WTC11 (cell line): ENCODE data around the gene TROAP. TPM values are rescaled to one million over a fixed set of nuclear protein-coding genes. Genes with fewer than 3 reads are reported as not detected.

ENCODE experiments used
- ATAC-seq: fragments of 200-7000 bp; cut with Tn5 transposase; 2 replicates; pipeline ENCODE4 v1.10.0; 2021; ENCODE audit warnings: mild to moderate bottlenecking, moderate library complexity
- CTCF ChIA-PET: fragments of 300-600 bp; sonication (Branson Sonifier 250); formaldehyde crosslinking; loops from one replicate; lab custom pipeline; 2021; ENCODE audit warnings: antibody characterized with exemption; lab: Charles Lee
- POLR2A ChIA-PET: fragments of 350-600 bp; sonication (Branson Sonifier 250); formaldehyde crosslinking; loops from one replicate; lab custom pipeline; 2021; ENCODE audit warnings: antibody characterized with exemption; lab: Charles Lee
- DNase-seq: peaks from one replicate; pipeline ENCODE4 v3.0.0; 2021; ENCODE audit warnings: low spot score
- H3K27ac Mint-ChIP-seq: 2 replicates; pipeline ENCODE4 v1.8.0; 2021; ENCODE audit warnings: mixed read lengths
- H3K27me3 Mint-ChIP-seq: 2 replicates; pipeline ENCODE4 v1.8.0; 2021; ENCODE audit warnings: low read depth, mild to moderate bottlenecking, moderate library complexity, mixed read lengths
- H3K36me3 Mint-ChIP-seq: 2 replicates; pipeline ENCODE4 v1.8.0; 2021; ENCODE audit warnings: mixed read lengths
- H3K4me1 Mint-ChIP-seq: 2 replicates; pipeline ENCODE4 v1.8.0; 2022; ENCODE audit warnings: mixed read lengths
- H3K4me3 Mint-ChIP-seq: 2 replicates; pipeline ENCODE4 v1.8.0; 2021; ENCODE audit warnings: mild to moderate bottlenecking, moderate library complexity, mixed read lengths
- H3K9me3 Mint-ChIP-seq: 2 replicates; pipeline ENCODE4 v1.8.0; 2021; ENCODE audit warnings: mixed read lengths
- CTCF ChIP-seq: fragments of 200-600 bp; IDR thresholded peaks from 2 replicates; pipeline ENCODE4 v1.8.0; 2022; ENCODE audit warnings: antibody characterized with exemption
- EMX1 ChIP-seq: fragments of 250-450 bp; sonication (Bioruptor Pico); IDR thresholded peaks from 2 replicates; pipeline ENCODE4 v1.8.0; 2021; ENCODE audit warnings: mild to moderate bottlenecking
- FOXP4 ChIP-seq: sonication (generic); formaldehyde crosslinking; IDR thresholded peaks from 2 replicates; pipeline ENCODE4 v1.8.0; 2022; ENCODE audit warnings: mild to moderate bottlenecking, missing genetic modification reagents
- GTF2I ChIP-seq: fragments of 250-450 bp; sonication (Bioruptor Pico); conservative IDR thresholded peaks from 2 replicates; pipeline ENCODE4 v1.4.0; 2021; ENCODE audit warnings: mild to moderate bottlenecking
- IRF1 ChIP-seq: sonication (generic); formaldehyde crosslinking; IDR thresholded peaks from 2 replicates; pipeline ENCODE4 v1.8.0; 2023; ENCODE audit warnings: missing genetic modification reagents
- JUN ChIP-seq: sonication (generic); formaldehyde crosslinking; IDR thresholded peaks from 2 replicates; pipeline ENCODE4 v1.8.0; 2023; ENCODE audit warnings: mild to moderate bottlenecking, missing genetic modification reagents
- PREB ChIP-seq: sonication (generic); formaldehyde crosslinking; IDR thresholded peaks from 2 replicates; pipeline ENCODE4 v1.8.1; 2022; ENCODE audit warnings: mild to moderate bottlenecking, missing genetic modification reagents, moderate library complexity, borderline replicate concordance
- STAT6 ChIP-seq: sonication (generic); formaldehyde crosslinking; conservative IDR thresholded peaks from 2 replicates; pipeline ENCODE4 v1.8.1; 2023; ENCODE audit warnings: mild to moderate bottlenecking, low read depth, missing genetic modification reagents, moderate library complexity
- TCF7 ChIP-seq: sonication (generic); formaldehyde crosslinking; IDR thresholded peaks from 2 replicates; pipeline ENCODE4 v1.8.0; 2022; ENCODE audit warnings: mild to moderate bottlenecking, low read depth, missing genetic modification reagents, moderate library complexity
- ZBTB21 ChIP-seq: sonication (generic); formaldehyde crosslinking; IDR thresholded peaks from 2 replicates; pipeline ENCODE4 v1.8.1; 2023; ENCODE audit warnings: mild to moderate bottlenecking, missing genetic modification reagents, borderline replicate concordance
- ZNF121 ChIP-seq: sonication (generic); formaldehyde crosslinking; IDR thresholded peaks from 2 replicates; pipeline ENCODE4 v1.8.0; 2023; ENCODE audit warnings: missing genetic modification reagents
- ZNF416 ChIP-seq: fragments of 250-450 bp; sonication (Bioruptor Pico); IDR thresholded peaks from 2 replicates; pipeline ENCODE4 v1.9.0; 2021; ENCODE audit warnings: mild to moderate bottlenecking, inconsistent platforms
- ZNF423 ChIP-seq: fragments of 250-450 bp; sonication (Bioruptor Pico); IDR thresholded peaks from 2 replicates; pipeline ENCODE4 v2.1.2; 2022; ENCODE audit warnings: mild to moderate bottlenecking, moderate library complexity
- ZNF425 ChIP-seq: fragments of 250-450 bp; sonication (Bioruptor Pico); conservative IDR thresholded peaks from 2 replicates; pipeline ENCODE4 v1.9.0; 2021; ENCODE audit warnings: mild to moderate bottlenecking
- total RNA-seq: library from RNA; stranded (reverse); gene quantifications from 3 replicates; pipeline ENCODE4 v1.2.3, GENCODE V29; 2021

The TROAP gene
- total RNA-seq, 1 experiment from 2014 or later, result 89.2 TPM

- H3K27ac Mint-ChIP-seq, result peak overlapping the region; percentile 60
- DNase-seq (peak; percentile 28), ATAC-seq (peak; percentile 2; the same call in 1 of the 2 replicates)
- no peak for TF ChIP-seq ZNF423 (CRISPR knock-in tag)
- no peak for TF ChIP-seq GTF2I
- no peak for TF ChIP-seq IRF1 (CRISPR knock-in tag)
- TF ChIP-seq CTCF, result no peak
- no peak for TF ChIP-seq ZBTB21 (CRISPR knock-in tag)
- no peak for TF ChIP-seq PREB (CRISPR knock-in tag)
- no peak for TF ChIP-seq ZNF425 (CRISPR knock-in tag)
- no peak for TF ChIP-seq FOXP4 (CRISPR knock-in tag)
- TF ChIP-seq TCF7 (CRISPR knock-in tag), result no peak
- no peak for TF ChIP-seq EMX1 (CRISPR knock-in tag)
- TF ChIP-seq STAT6 (CRISPR knock-in tag), result no peak
- no peak for TF ChIP-seq ZNF416 (CRISPR knock-in tag)
- CTCF ChIA-PET, result interaction anchor here (0.6 to 1.7 kb wide), 10 partner anchors 11 to 144 kb away, joined by 3 to 7 read pairs (median 4); no protein-coding TSS in a partner anchor
- peaks cover 11% of the 10 kb centered on the region for H3K27me3 Mint-ChIP-seq
- POLR2A ChIA-PET, result no interaction called here
- H3K4me1 Mint-ChIP-seq, result peaks cover 30% of the 10 kb centered on the region
- H3K4me3 Mint-ChIP-seq, result peak overlapping the region; percentile 37
- no peaks in the 10 kb centered on the region for H3K9me3 Mint-ChIP-seq
- no peaks in the 10 kb centered on the region for H3K36me3 Mint-ChIP-seq
Observed at GRCh38 chr12:49369411-49370145, 46.5 kb downstream of the TROAP start.

- Mint-ChIP-seq H3K9me3 (no peaks in the 10 kb centered on the region), H3K27ac (no peak overlapping the region), H3K36me3 (no peaks in the 10 kb centered on the region), H3K4me3 (no peak overlapping the region), H3K4me1 (peaks cover 29% of the 10 kb centered on the region), H3K27me3 (peaks cover 2% of the 10 kb centered on the region)
- DNase-seq, result no peak
- ChIA-PET POLR2A (no interaction called here), CTCF (interaction anchor here (0.9 to 1.7 kb wide), 4 partner anchors 12 to 144 kb away, joined by 4 to 6 read pairs (median 5); partner anchors contain the start of gene DNAJC22)
- TF ChIP-seq JUN (CRISPR knock-in tag) (no peak), ZNF121 (peak; percentile 83; the same call in 1 of the 2 replicates)
- no peak for ATAC-seq
Observed at GRCh38 chr12:49370539-49370938, 47.5 kb downstream of the TROAP start.
